Pancreas (tissue), 10 donors: Measurements from ENCODE around the gene KCNH8. TPM values are rescaled to one million over a fixed set of nuclear protein-coding genes. Genes with fewer than 3 reads are reported as not detected.

ENCODE experiments used
- ATAC-seq, 4 donors: fragments of 200-7000 bp; cut with Tn5 transposase; one replicate each; pipeline versions ENCODE4 v1.8.0 to v1.9.1; 2020; ENCODE audit warnings: mild to moderate bottlenecking in 4 of 4, moderate library complexity in 4 of 4
- DNase-seq, 6 donors: peaks; one replicate each; pipeline ENCODE4 v3.0.0-alpha.2; 2020
- FAIRE-seq: peaks from 2 replicates; lab custom pipeline; 2012; peaks lifted over from hg19 to GRCh38; lab: Jason Lieb, UNC
- H3K27ac ChIP-seq, 4 donors: fragments of 200-600 bp; sonication (generic); 1 replicate in 3 of 4; 2 replicates in 1 of 4; pipeline versions ENCODE4 v1.5.0 to v1.8.0; 2020
- H3K27me3 ChIP-seq, 4 donors: fragments of 200-600 bp; one replicate each; pipeline ENCODE4 v1.8.0; 2021
- H3K36me3 ChIP-seq, 3 donors: fragments of 200-600 bp; sonication (generic) in 1 of 3; one replicate each; pipeline versions ENCODE4 v1.5.0 to v1.8.0; 2020 to 2021
- H3K4me1 ChIP-seq, 3 donors: fragments of 200-600 bp; one replicate each; pipeline ENCODE4 v1.8.0; 2021
- H3K4me3 ChIP-seq, 4 donors: fragments of 200-600 bp; sonication (generic) in 2 of 4; one replicate each; pipeline versions ENCODE4 v1.5.0 to v1.8.0; 2020 to 2021
- H3K9me3 ChIP-seq, 4 donors: fragments of 200-600 bp; one replicate each; pipeline ENCODE4 v1.8.0; 2021
- CTCF ChIP-seq, 4 donors: fragments of 200-600 bp; sonication (generic) in 3 of 4; IDR thresholded peaks; one replicate each; pipeline versions ENCODE4 v1.5.0 to v1.8.0; 2021; ENCODE audit warnings: antibody characterized with exemption in 4 of 4
- WGBS, 2 donors: extraction: QIAGEN DNeasy Blood & Tissue Kit; methylation state at CpG; one replicate each; pipeline ENCODE4 v1.1.7; 2013; 5-methylcytosine and 5-hydroxymethylcytosine counted together
- intact Hi-C, 3 donors: fragments of 100-400 bp; cut with DNase I; formaldehyde crosslinking; loops; one replicate each; pipeline versions ENCODE4 v1.11.1 to v1.14.2; 2022
- polyA plus RNA-seq, 2 donors: library from polyadenylated mRNA; stranded (reverse); fragments of 200-250 nt; gene quantifications; one replicate each; pipeline ENCODE4 v1.2.3, GENCODE V29; 2013
- total RNA-seq, 6 donors: library from RNA; stranded (reverse); fragmentation: NEBNext Ultra II Directional in 4 of 6; extraction: Animal tissue kit (Norgen Biotek cat#: 25700) in 4 of 6; gene quantifications; one replicate each; pipeline versions ENCODE4 v1.2.1 to v1.2.4, GENCODE V29; 2021 to 2023
- donor health status: healthy with polysubstance abuse.
- donor health status: DM: no; HTN: no; CAD: no; lungs with moderate emphysema.
- donor health status: DM: no; HTN: no; CAD: no.
- donor health status: control.
- donor health status: control.
- donor health status: Bipolar disorder and iron deficiency.
- donor health status: DM: yes; HTN: yes; CAD: no.
- donor health status: DM: no; HTN: no; CAD: no.
- donor health status: DM: no; HTN: no; CAD: no.
- donor health status: DM: yes; HTN: yes; CAD: no.

Gene KCNH8
- total and polyA plus RNA-seq, 8 donors: 0.51 to 2.6 (median 1.0) TPM

GRCh38 chr3:19295208-19295607 lies 146.9 kb downstream of the KCNH8 start:
- 94 to 97% methylated on average over 3 of the region's 3 CpGs for WGBS, 2 donors
- ATAC-seq (no peak), DNase-seq (no peak), FAIRE-seq (no peak)
- intact Hi-C loops: no loop called here
- Histone ChIP-seq H3K9me3 (no peaks in the 10 kb centered on the region), H3K27me3 (no peaks in the 10 kb centered on the region), H3K27ac (no peak overlapping the region), H3K36me3 (no peaks in the 10 kb centered on the region), H3K4me3 (no peak overlapping the region), H3K4me1 (no peaks in the 10 kb centered on the region)
- no peak for TF ChIP-seq CTCF (IDR thresholded peaks at IDR 0.05)

- Histone ChIP-seq H3K36me3 (no peaks in the 10 kb centered on the region), H3K4me3 (no peak overlapping the region), H3K27ac (no peak overlapping the region), H3K4me1 (no peaks in the 10 kb centered on the region), H3K9me3 (no peaks in the 10 kb centered on the region), H3K27me3 (no peaks in the 10 kb centered on the region)
- DNase-seq: no peak
- FAIRE-seq: no peak
- 84 to 95% methylated on average over 2 of the region's 2 CpGs for WGBS, 2 donors
- no peak for TF ChIP-seq CTCF (IDR thresholded peaks at IDR 0.05)
- ATAC-seq: no peak
- intact Hi-C loops: no loop called here
Measured at GRCh38 chr3:19331931-19332330, 183.6 kb downstream of the KCNH8 start.

GRCh38 chr3:19334120-19334519 lies 185.8 kb downstream of the KCNH8 start:
- TF ChIP-seq CTCF (IDR thresholded peaks at IDR 0.05): no peak
- ATAC-seq (no peak), FAIRE-seq (no peak), DNase-seq (no peak)
- Histone ChIP-seq H3K4me1 (no peaks in the 10 kb centered on the region), H3K9me3 (no peaks in the 10 kb centered on the region), H3K36me3 (no peaks in the 10 kb centered on the region), H3K4me3 (no peak overlapping the region), H3K27me3 (no peaks in the 10 kb centered on the region), H3K27ac (no peak overlapping the region)
- WGBS, 2 donors: 66% methylated on average over 6 of the region's 6 CpGs
- intact Hi-C loops: no loop called here

- Histone ChIP-seq H3K4me1 (no peaks in the 10 kb centered on the region), H3K27ac (no peak overlapping the region), H3K4me3 (no peak overlapping the region), H3K9me3 (no peaks in the 10 kb centered on the region), H3K27me3 (no peaks in the 10 kb centered on the region), H3K36me3 (no peaks in the 10 kb centered on the region)
- no peak for DNase-seq
- ATAC-seq: no peak
- intact Hi-C loops: no loop called here
- 84% methylated on average over 1 of the region's 1 CpG for WGBS, 2 donors
- no peak for FAIRE-seq
- TF ChIP-seq CTCF (IDR thresholded peaks at IDR 0.05): no peak
Measured at GRCh38 chr3:19338769-19339168, 190.5 kb downstream of the KCNH8 start.

- ATAC-seq: no peak
- no peaks in the 10 kb centered on the region for H3K4me1 ChIP-seq
- H3K36me3 ChIP-seq: no peaks in the 10 kb centered on the region
- intact Hi-C loops: no loop called here
- 77 to 85% methylated on average over 5 of the region's 5 CpGs for WGBS, 2 donors
- no peaks in the 10 kb centered on the region for H3K27me3 ChIP-seq
- H3K4me3 ChIP-seq: no peak overlapping the region
- TF ChIP-seq CTCF (IDR thresholded peaks at IDR 0.05): no peak
- H3K9me3 ChIP-seq: no peaks in the 10 kb centered on the region
- FAIRE-seq: no peak
- DNase-seq: no peak
- H3K27ac ChIP-seq: no peak overlapping the region
Measured at GRCh38 chr3:19342389-19342788, 194.1 kb downstream of the KCNH8 start.
